NCI-H1930 (cell line): ENCODE data around the gene CDC42EP4.

Experiments used
- DNase-seq, 2 experiments: peaks; one replicate each; lab custom pipeline; 2025; lab: John Stamatoyannopoulos, UW

CDC42EP4 gene

DNA sequence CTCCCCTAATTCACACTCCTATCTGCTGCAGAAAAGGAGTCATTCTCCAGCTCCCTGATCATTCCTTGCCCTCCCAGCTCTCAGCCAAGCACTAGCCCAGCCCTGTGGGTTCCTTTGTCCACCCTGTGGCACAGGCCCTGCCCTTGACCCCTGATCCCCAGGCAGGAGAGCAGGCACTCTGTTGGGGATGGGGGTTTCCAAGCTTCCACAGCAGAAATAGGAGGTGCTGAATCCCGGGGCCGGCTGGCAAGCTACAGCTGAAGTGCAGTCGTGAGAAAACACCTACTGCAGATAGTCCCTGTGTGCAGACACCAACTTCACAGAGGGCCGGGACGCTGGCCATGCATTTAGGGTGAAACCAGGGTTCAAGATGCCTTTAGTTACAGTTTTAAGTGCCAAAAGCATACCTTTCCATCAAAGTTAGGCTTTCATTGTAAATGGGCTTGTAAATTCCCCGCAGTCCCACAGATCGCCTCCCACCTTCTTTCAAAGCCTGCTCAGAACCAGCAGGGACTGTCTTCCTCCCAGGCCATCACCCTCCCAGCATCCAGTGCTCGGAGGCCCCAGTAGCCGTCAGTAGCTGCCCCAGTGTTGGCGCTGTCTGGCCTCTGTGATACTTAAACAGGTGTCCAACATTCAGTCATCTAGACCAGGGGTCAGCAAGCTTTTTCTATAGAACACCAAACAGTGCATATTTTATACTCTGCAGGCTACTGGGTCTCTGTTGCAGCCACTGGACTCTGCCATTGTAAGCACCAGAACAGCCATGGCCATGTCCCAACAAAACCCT lies 60.8 kb downstream of the CDC42EP4 start:
- DNase-seq = no peak

DNA sequence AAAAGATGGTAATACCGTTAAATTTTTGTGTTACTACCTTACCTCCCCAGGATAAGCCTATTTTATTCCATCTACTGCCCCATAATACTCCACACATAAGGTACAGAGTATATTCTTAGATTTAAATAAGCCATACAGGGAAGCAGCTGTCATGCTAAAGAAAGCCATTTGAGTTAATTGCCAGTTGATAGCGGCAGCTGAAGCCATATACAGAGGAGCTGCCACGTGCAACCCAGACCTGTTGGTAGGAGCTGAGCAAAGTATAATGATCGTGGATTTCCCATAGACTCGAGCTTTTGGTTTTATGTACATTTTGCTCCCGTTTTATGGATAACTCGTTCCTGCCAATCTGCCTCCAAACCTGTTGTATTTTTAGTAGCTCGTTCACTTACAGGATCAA lies 62.1 kb downstream of the CDC42EP4 start:
- DNase-seq = no peak

DNA sequence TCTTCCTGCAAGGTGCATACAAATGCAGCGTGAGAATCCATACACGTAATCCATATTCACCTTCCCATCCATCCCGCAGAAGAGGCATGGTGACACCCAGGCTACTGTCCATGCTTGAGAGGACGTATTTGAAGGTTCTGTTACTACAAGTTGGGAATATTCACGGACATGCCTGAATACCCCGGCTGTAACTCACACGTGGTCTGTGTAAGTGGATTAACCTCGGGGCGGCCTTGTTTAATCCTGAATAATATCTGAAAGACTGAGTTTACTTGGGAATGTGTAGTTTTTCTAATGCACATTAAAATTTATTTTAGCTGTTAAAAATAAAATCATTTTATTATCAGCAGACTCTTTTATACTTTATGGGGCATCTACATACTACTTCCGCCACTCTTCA lies 63.3 kb downstream of the CDC42EP4 start:
- DNase-seq = no peak

DNA sequence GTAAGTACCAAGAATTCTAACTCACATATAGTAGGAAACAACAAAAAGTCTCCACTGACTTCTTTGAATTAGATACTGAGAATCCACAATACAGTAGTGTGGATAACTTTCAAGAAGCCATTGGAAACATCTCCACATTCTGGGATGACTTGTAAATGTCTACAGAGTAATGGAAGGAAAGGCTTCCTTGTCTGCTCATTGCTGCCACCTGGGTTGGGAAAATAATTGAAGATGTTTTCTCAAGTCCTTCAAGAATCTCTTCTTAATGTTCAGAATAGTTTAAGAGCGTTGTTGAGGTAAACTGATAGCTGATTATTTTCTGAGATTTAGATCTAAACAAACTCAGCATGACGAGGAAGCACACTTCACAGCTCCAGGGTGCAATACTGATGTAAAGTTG lies 64.1 kb downstream of the CDC42EP4 start:
- no peak for DNase-seq

DNA sequence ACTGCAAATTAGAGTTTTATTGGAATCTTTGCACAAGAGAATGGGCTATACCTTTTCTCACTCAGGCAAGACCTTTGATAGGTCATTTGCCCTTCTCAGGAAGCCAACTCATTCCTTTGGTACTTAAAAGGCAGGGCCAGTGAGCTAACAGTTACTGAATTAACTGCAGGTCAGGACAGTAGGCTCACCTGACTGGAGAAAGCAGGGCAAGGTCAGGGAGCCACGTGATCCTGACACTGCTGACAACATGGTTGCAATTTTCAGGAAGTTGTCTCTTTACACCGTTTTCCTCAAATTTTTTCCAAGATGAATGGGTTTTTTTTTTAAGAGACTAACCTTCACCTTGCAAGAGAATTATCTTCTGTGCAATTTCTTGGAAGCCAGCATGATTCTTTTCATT lies 71.2 kb downstream of the CDC42EP4 start:
- no peak for DNase-seq

DNA sequence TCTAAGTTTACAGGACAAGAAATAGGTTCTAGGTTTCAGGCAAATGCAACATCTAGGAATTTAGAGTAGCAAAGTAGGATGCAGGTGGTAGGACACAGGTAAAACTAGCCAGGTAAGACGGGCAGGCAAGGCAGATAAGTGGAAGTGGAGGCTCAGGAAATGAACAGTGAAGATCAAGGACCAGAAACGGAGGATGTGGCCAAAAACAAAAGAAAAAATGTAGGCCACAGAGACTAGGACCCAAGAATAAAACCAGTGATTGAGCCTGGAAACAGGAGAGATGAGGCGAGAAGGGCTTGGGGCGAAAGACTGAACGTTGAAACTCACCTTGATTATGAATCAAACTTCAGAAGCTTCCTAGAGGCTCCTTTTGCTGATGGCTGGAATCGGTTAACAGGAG lies 74.1 kb downstream of the CDC42EP4 start:
- no peak for DNase-seq

DNA sequence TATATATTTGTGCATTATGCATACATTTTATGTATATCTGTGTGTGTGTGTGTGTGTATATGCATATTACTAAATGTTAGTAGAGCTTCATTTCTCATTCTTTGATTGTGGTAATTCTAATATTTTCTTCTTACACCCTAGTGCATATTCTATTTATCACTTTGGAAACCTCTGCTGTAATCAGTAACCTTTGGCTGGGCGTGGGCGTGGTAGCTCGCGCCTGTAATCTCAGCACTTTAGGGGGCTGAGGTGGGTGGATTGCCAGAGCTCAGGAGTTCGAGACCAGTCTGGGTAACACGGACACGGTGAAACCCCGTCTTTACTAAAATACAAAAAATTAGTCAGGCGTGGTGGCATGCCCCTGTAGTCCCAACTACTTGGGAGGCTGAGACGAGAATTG lies 77.1 kb downstream of the CDC42EP4 start:
- no peak for DNase-seq
